MM.1S (cell line): ENCODE measurements around the gene NTM.

Experiments used
- DNase-seq: peaks from one replicate; pipeline ENCODE4 v3.0.0-alpha.2; 2015
- H2AFZ ChIP-seq: fragments of 300-600 bp; sonication (generic); 2 replicates; pipeline ENCODE4 v1.6.0; 2016; ENCODE audit warnings: antibody characterized with exemption, low read length
- H3F3A ChIP-seq: fragments of 300-600 bp; sonication (generic); 2 replicates; pipeline ENCODE4 v1.6.1; 2016; ENCODE audit warnings: mild to moderate bottlenecking, antibody characterized with exemption, low read length, moderate library complexity, mixed read lengths; ENCODE audit not compliant: insufficient read depth
- H3K27ac ChIP-seq: fragments of 300-600 bp; sonication (generic); 2 replicates; pipeline ENCODE4 v1.5.1; 2016; ENCODE audit warnings: mild to moderate bottlenecking, low read length
- H3K27me3 ChIP-seq: fragments of 300-600 bp; sonication (generic); replicated peaks from 2 replicates; pipeline ENCODE4 v1.6.0; 2016; ENCODE audit warnings: low read length; ENCODE audit not compliant: insufficient read depth
- H3K36me3 ChIP-seq: fragments of 300-600 bp; sonication (generic); replicated peaks from 2 replicates; pipeline ENCODE4 v1.6.1; 2016; ENCODE audit warnings: mild to moderate bottlenecking, low read length, mixed read lengths; ENCODE audit not compliant: insufficient read depth
- H3K4me1 ChIP-seq: fragments of 300-600 bp; sonication (generic); 2 replicates; pipeline ENCODE4 v1.6.1; 2016; ENCODE audit warnings: low read length, mixed read lengths
- H3K4me2 ChIP-seq: fragments of 300-600 bp; sonication (generic); 2 replicates; pipeline ENCODE4 v1.6.0; 2016; ENCODE audit warnings: low read depth, low read length
- H3K4me3 ChIP-seq: fragments of 300-600 bp; sonication (generic); 2 replicates; pipeline ENCODE4 v1.5.1; 2016; ENCODE audit warnings: low read length, mixed read lengths
- H3K79me2 ChIP-seq: fragments of 300-600 bp; sonication (generic); 2 replicates; pipeline ENCODE4 v1.6.1; 2016; ENCODE audit warnings: mixed run types, low read length, mixed read lengths
- H3K9ac ChIP-seq: fragments of 300-600 bp; sonication (generic); 2 replicates; pipeline ENCODE4 v1.6.1; 2016; ENCODE audit warnings: low read length, mixed read lengths
- H3K9me2 ChIP-seq: fragments of 300-600 bp; sonication (generic); replicated peaks from 2 replicates; pipeline ENCODE4 v1.6.1; 2016; ENCODE audit warnings: mild to moderate bottlenecking, low read length, mixed read lengths; ENCODE audit not compliant: insufficient read depth
- H3K9me3 ChIP-seq: fragments of 300-600 bp; sonication (generic); replicated peaks from 2 replicates; pipeline ENCODE4 v1.6.1; 2016; ENCODE audit warnings: mild to moderate bottlenecking, low read length, mixed read lengths; ENCODE audit not compliant: insufficient read depth
- H4K20me1 ChIP-seq: fragments of 300-600 bp; sonication (generic); 2 replicates; pipeline ENCODE4 v1.6.1; 2016; ENCODE audit warnings: mild to moderate bottlenecking, low read length, moderate library complexity, mixed read lengths; ENCODE audit not compliant: insufficient read depth
- CTCF ChIP-seq: fragments of 300-600 bp; sonication (generic); IDR thresholded peaks from 2 replicates; pipeline ENCODE4 v1.5.1; 2016; ENCODE audit warnings: antibody characterized with exemption, low read length, mixed read lengths
- EZH2 ChIP-seq: fragments of 300-600 bp; sonication (generic); optimal IDR thresholded peaks from 2 replicates; pipeline ENCODE3; 2017; ENCODE audit warnings: low read depth, mild to moderate bottlenecking, antibody characterized with exemption, low read length, mixed read lengths
- EZH2phosphoT487 ChIP-seq: fragments of 300-600 bp; sonication (generic); IDR thresholded peaks from 2 replicates; pipeline ENCODE4 v1.6.1; 2018; ENCODE audit warnings: antibody characterized with exemption, low read length

NTM gene

GRCh38 chr11:132075447-132075846, 705.0 kb downstream of the NTM start:
- Histone ChIP-seq H3K9me2 (no peaks in the 10 kb centered on the region), H3F3A (no peaks in the 10 kb centered on the region), H3K9me3 (no peaks in the 10 kb centered on the region), H3K27me3 (no peaks in the 10 kb centered on the region), H4K20me1 (no peaks in the 10 kb centered on the region), H3K27ac (no peak overlapping the region), H3K4me1 (no peaks in the 10 kb centered on the region), H3K79me2 (no peaks in the 10 kb centered on the region), H3K4me2 (no peak overlapping the region), H3K36me3 (no peaks in the 10 kb centered on the region), H3K4me3 (no peak overlapping the region), H2AFZ (no peak overlapping the region), H3K9ac (no peak overlapping the region)
- no peak for DNase-seq
- no peak for TF ChIP-seq EZH2
- no peak for TF ChIP-seq CTCF

GRCh38 chr11:132077416-132077815, 707.0 kb downstream of the NTM start:
- no peak overlapping the region for H3K27ac ChIP-seq
- no peak overlapping the region for H3K9ac ChIP-seq
- H3K9me2 ChIP-seq, result no peaks in the 10 kb centered on the region
- TF ChIP-seq CTCF (no peak), EZH2 (no peak), EZH2phosphoT487 (no peak)
- no peaks in the 10 kb centered on the region for H3K4me1 ChIP-seq
- no peak overlapping the region for H3K4me2 ChIP-seq
- H4K20me1 ChIP-seq, result no peaks in the 10 kb centered on the region
- H3F3A ChIP-seq, result no peaks in the 10 kb centered on the region
- H3K79me2 ChIP-seq, result no peaks in the 10 kb centered on the region
- no peak overlapping the region for H2AFZ ChIP-seq
- H3K9me3 ChIP-seq, result no peaks in the 10 kb centered on the region
- DNase-seq, result no peak
- no peaks in the 10 kb centered on the region for H3K27me3 ChIP-seq
- H3K4me3 ChIP-seq, result no peak overlapping the region
- H3K36me3 ChIP-seq, result no peaks in the 10 kb centered on the region

- Histone ChIP-seq H3K36me3 (no peaks in the 10 kb centered on the region), H3K4me2 (no peak overlapping the region), H3K9ac (no peak overlapping the region), H4K20me1 (no peaks in the 10 kb centered on the region), H3K4me3 (no peak overlapping the region), H3K27me3 (no peaks in the 10 kb centered on the region), H3K27ac (no peak overlapping the region), H3K9me2 (no peaks in the 10 kb centered on the region), H3K9me3 (no peaks in the 10 kb centered on the region), H2AFZ (no peak overlapping the region), H3K79me2 (no peaks in the 10 kb centered on the region), H3F3A (no peaks in the 10 kb centered on the region), H3K4me1 (no peaks in the 10 kb centered on the region)
- no peak for DNase-seq
- TF ChIP-seq EZH2 (no peak), EZH2phosphoT487 (no peak), CTCF (no peak)
These were observed 708.1 kb downstream of the NTM start for GRCh38 chr11:132078264-132079076.
